GM21529 (cell line): ENCODE results near the gene RYK.
"Not testable (repeated sequence)": the region's sequence is repeated elsewhere in the genome, so short reads cannot be mapped to it uniquely, and the experiment has no call there.

Experiments used
- ATAC-seq: cut with Tn5 transposase; IDR thresholded peaks from one replicate; pipeline ENCODE4 v1.9.1; 2021; ENCODE audit not compliant: unreplicated experiment

RYK gene

GRCh38 chr3:134255404-134255803 lies 4.7 kb upstream of the RYK start:
- ATAC-seq, result no peak

DNA sequence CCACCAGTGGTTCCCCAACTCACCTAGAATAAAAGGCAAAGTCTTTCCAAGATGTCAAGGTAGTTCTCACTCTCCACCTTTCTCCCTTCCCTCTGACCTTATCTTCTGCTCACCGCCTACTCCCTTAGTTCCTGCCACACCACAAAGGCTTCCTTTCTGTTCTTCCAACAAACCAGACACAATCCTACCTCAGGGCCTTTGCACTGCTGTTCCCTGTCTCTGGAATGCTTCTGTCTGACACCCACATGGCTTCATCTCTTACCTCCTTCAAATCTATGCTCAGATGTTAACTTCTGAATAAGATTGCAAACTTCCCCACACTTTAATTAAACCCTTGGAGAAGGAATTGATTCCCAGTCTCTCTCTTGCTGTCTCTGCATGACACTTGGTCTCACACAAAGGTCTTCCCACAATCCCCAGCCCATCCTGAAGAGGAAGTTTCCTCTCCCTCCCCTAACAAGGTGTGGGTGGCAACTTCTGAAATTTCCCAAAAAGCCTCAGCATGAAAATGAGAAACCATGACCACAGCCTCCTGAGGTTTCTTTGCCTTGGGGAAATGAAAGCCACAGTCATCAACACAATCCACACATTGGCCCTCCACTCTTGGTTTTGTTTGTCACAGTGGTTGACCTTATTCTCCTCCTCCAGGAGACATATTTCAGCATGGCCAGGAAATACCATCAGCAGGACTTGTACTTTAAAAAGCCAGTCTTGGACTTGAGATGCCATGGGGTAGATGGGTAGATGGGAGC lies 3.0 kb upstream of the RYK start:
- ATAC-seq, result no peak

GRCh38 chr3:134252766-134253165 lies 2.1 kb upstream of the RYK start:
- no peak for ATAC-seq

DNA sequence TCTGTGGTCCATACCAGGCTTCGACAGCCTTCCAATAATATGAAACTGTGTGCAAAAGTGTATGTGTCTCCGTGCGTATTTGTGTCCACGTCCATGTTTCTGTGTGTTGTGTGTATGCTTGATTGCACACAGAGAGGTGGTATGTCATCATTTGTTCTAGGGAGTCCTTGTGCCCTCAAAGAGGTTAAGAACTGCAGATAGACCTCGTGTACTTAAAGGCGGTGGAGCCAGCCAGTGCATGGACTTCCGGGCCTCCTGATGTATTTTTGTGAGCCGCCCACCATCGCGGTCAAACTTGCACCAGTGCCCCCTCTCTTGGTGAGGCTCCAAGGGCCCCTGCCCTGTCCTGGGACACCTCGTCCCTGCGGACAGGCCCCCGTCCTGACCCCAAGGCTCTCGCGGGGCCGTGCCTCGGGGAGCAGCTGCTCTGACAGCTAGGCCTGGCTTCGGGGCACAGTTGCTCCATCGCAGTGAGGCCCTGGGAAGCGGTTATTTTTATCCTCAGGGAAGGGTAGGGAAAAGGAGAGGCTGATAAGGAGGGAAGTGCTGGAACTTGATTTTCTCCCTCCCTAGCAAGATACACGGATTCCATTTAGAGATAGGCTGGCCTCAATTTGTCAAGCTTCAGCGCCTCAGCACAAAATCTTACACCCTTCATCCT lies 1.2 kb upstream of the RYK start:
- no peak for ATAC-seq

- peak; percentile 42 for ATAC-seq
Observed at GRCh38 chr3:134249935-134250716, 533 bp downstream of the RYK start.

GRCh38 chr3:134249296-134249841 lies 1.3 kb downstream of the RYK start:
- ATAC-seq, result no peak

DNA sequence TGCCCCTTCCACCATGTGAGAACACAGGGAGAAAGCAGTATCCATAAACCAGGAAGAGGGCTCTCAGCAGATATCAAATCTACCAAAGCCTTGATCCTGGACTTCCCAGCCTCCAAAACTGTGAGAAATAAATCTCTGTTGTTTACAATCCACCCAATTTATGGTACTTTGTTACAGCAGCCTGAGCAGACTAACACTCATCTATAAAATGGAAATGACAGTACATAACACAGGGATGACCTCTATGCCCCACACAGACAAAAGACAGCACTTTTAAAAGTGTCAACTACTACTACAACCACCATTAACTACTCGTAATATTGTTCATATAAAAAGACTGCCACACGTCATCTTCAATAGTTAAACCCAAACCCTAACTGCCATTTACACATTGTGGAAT lies 5.7 kb downstream of the RYK start:
- no peak for ATAC-seq

DNA sequence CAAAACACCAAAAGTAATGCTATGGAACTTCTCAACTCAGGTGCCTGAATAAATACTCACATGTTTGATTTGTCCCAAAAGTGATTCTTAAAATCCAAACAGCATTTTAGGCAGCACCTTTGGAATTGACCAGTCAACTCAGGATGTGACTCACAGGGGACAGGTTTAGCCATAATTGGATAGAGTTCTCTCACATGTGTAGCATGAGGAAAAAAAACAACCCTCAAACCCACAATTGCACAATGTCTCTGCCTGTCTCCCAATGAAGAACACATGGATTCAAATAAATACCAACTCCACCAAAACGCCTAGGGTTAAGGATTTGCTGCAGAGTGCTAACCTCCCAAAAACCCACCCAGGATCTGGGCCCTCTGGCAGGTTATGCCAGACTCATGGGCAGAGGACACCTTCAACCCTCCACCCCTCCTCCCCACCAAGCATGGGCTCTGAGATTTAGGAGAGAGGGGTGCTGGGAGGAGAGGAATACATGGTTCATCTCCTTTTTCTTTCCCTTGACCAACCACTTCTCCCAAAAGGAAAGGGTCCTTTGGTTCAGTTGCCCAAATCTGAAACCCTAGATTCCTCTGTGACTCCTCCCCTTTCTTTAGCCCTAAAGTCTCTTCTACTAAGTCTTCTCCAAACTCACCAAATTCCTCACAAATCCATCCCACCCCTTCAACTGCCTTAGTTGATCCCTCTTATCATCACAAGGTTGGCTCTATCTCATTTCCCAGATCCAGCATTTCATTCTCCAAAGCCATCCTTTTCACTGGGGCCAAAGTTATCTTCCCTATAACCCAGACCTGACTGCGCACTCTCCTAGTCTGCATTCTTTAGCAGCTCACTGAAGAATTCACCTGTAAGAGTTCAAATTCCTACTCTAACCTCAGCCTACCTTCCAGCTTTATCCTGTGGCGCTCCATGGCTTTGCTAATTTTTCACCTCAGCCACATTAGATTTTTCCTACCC lies 7.7 kb downstream of the RYK start:
- no peak for ATAC-seq

- peak; percentile 55 for ATAC-seq
Observed at GRCh38 chr3:134239538-134239937, 11.1 kb downstream of the RYK start.

DNA sequence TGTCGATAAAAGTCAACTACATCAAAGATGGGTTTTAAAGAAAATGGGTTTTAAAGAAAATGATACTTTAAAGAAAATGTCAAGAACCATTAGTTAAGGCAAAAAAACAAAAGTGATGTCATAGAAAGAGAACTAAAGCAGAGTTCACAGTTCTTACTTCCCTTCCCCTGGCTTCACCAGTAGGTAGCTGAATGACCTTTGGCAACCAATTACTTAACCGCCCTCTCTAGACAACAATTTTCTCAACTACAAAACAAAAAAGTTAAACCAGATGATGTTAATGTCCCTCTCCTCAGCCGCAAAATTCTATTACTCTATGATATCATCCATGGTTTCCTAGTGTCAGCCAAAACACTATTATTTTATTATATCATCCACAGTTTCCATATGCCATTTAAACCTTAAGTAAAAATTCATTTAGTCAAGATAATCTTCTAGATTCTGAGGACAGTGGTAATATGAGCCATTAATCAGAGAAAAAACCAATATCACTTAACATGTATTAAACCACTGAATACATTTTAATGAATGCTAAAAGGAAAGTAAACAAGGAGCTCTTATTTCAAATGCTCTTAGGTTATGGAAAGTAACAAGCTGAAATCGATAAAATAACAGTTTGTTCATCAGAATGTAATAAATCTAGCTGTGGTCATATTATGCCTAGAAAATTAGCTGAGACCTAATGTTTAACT lies 13.1 kb downstream of the RYK start:
- no peak for ATAC-seq

GRCh38 chr3:134236505-134237170 lies 14.0 kb downstream of the RYK start:
- ATAC-seq, result peak; percentile 63

- no peak for ATAC-seq
Observed at GRCh38 chr3:134235577-134236076, 15.0 kb downstream of the RYK start.

GRCh38 chr3:134232951-134233350 lies 17.7 kb downstream of the RYK start:
- no peak for ATAC-seq

- peak; percentile 46 for ATAC-seq
Observed at GRCh38 chr3:134232151-134232550, 18.5 kb downstream of the RYK start.

DNA sequence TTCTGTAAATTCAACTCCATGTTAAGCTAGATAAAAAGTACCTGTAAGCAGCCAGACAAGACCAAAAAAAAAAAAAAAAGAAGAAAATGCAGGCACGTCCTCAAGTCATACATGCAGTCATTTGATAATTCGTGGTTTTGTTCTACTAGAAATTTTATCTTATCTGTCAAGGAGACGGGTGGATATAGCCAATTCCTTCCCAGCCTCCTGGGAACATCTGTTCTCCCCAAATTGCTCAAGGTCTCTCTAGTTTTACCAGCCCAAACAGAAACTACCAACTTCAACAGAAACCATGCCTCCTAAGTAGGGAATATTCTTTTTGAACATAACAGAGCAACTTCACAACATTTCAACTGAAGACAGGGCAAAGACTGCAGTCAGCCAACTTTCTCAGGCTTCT lies 19.5 kb downstream of the RYK start:
- ATAC-seq, result no peak

DNA sequence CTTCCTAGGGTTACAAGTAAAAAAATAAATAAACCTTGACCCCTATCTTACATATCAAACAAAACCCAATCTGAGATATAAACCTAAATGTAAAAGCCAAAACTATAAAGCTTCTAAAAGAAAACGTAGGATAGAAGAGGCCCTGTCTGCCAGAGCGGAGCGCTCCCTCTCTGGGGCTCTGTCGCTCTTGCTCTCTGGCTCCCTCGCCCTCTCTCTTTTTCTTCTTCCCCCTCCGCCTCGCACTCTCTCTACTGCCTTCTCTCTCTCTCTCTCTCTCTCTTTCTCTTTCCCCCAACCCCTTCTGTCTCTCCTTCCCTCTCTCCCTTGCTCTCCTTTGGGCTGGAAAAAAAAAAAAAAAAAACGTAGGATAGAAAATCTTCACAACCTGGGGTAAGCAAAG lies 21.6 kb downstream of the RYK start:
- ATAC-seq, result no peak

- no peak for ATAC-seq
Observed at GRCh38 chr3:134228479-134228878, 22.2 kb downstream of the RYK start.

GRCh38 chr3:134228035-134228434 lies 22.6 kb downstream of the RYK start:
- ATAC-seq, result no peak

GRCh38 chr3:134224796-134225156 lies 25.9 kb downstream of the RYK start:
- ATAC-seq, result not testable (repeated sequence)
